K562 (cell line): ENCODE data around the gene ORAI2. TPM values are rescaled to one million over a fixed set of nuclear protein-coding genes. Genes with fewer than 3 reads are reported as not detected.

Source experiments
- ATAC-seq: fragments of 200-7000 bp; cut with Tn5 transposase; 3 replicates; pipeline ENCODE4 v1.9.1; 2020; ENCODE audit warnings: moderate library complexity
- BruUV-seq: library from RNA; stranded (reverse); fragments of 400-500 nt; replicated peaks from 2 replicates; lab custom pipeline; 2021; lab: Mats Ljungman, UMichigan
- CTCF ChIA-PET: fragments of 300-600 bp; formaldehyde crosslinking; extraction: SDS; loops from one replicate; lab custom pipeline; 2021; ENCODE audit warnings: low intra/inter-chr PET ratio; lab: Yijun Ruan, JAX
- POLR2A ChIA-PET: fragments of 300-600, 350-650 bp; sonication (Branson Sonifier 250); formaldehyde crosslinking; extraction: SDS; loops from one replicate; lab custom pipeline; 2021; ENCODE audit warnings: antibody characterized with exemption, inconsistent platforms; lab: Yijun Ruan, JAX
- DNase-seq, 4 experiments: peaks; one replicate each; pipeline versions ENCODE4 v3.0.0 to v3.0.0-alpha.2; 2011 to 2018; ENCODE audit warnings: low spot score in 3 of 4, mixed read lengths in 3 of 4; ENCODE audit errors: extremely low read depth in 1 of 4
- FAIRE-seq: peaks from 2 replicates; lab custom pipeline; 2011; peaks lifted over from hg19 to GRCh38; lab: Jason Lieb, UNC
- H2AFZ ChIP-seq: 2 replicates; pipeline ENCODE4 v1.6.0; 2011; ENCODE audit warnings: low read depth, low read length, control low read depth, inconsistent platforms
- H3K27ac ChIP-seq: fragments of 200-600 bp; 3 replicates; pipeline ENCODE4 v1.8.0; 2011; ENCODE audit warnings: low read depth, mild to moderate bottlenecking, control low read depth, inconsistent platforms, low read length, moderate library complexity, mixed read lengths; ENCODE audit errors: extremely low read depth
- H3K27me3 ChIP-seq, 2 experiments: fragments of 300-600 bp in 1 of 2; 2 replicates in 1 of 2; 3 replicates in 1 of 2; pipeline versions ENCODE4 v1.6.0 to v1.8.0; 2011; ENCODE audit warnings: inconsistent platforms in 2 of 2, low read length in 2 of 2, mild to moderate bottlenecking in 1 of 2, mixed read lengths in 1 of 2, moderate library complexity in 1 of 2; ENCODE audit not compliant: control insufficient read depth in 2 of 2, insufficient read depth in 2 of 2
- H3K36me3 ChIP-seq: fragments of 300-600 bp; 3 replicates; pipeline ENCODE4 v1.8.0; 2011; ENCODE audit warnings: mild to moderate bottlenecking, low read length, inconsistent platforms; ENCODE audit not compliant: control insufficient read depth, insufficient read depth
- H3K4me1 ChIP-seq, 2 experiments: fragments of 200-600 bp in 1 of 2; replicated peaks in 1 of 2; 2 replicates in 1 of 2; 3 replicates in 1 of 2; pipeline versions ENCODE4 v1.5.1 to v1.8.0; 2011; ENCODE audit warnings: inconsistent platforms in 2 of 2, low read length in 2 of 2, mild to moderate bottlenecking in 1 of 2, mixed read lengths in 1 of 2, moderate library complexity in 1 of 2; ENCODE audit not compliant: control insufficient read depth in 2 of 2, insufficient read depth in 2 of 2
- H3K4me2 ChIP-seq: 2 replicates; pipeline ENCODE4 v1.6.1; 2011; ENCODE audit warnings: low read length, control low read depth, inconsistent platforms, mixed read lengths; ENCODE audit not compliant: insufficient read depth
- H3K4me3 ChIP-seq: fragments of 200-600 bp; sonication (generic), shearing (Covaris generic); 2 replicates; pipeline ENCODE4 v1.5.1; 2016; ENCODE audit warnings: control low read depth, inconsistent platforms
- H3K79me2 ChIP-seq: fragments of 200-600 bp; 3 replicates; pipeline ENCODE4 v1.8.0; 2011; ENCODE audit warnings: low read length, inconsistent platforms; ENCODE audit not compliant: control insufficient read depth, insufficient read depth
- H3K9ac ChIP-seq, 2 experiments: 2 replicates each; pipeline versions ENCODE4 v1.6.0 to v1.6.1; 2011; ENCODE audit warnings: low read depth in 2 of 2, low read length in 2 of 2, control low read depth in 1 of 2, inconsistent platforms in 1 of 2, mild to moderate bottlenecking in 1 of 2, mixed read lengths in 1 of 2; ENCODE audit not compliant: insufficient read depth in 1 of 2
- H3K9me1 ChIP-seq: one replicate; pipeline ENCODE4 v1.6.0; 2011; ENCODE audit warnings: inconsistent platforms, mild to moderate bottlenecking, low read length, moderate library complexity; ENCODE audit not compliant: control insufficient read depth, insufficient read depth
- H3K9me3 ChIP-seq: replicated peaks from 2 replicates; pipeline ENCODE4 v1.5.1; 2011; ENCODE audit warnings: low read depth, low read length, inconsistent platforms; ENCODE audit not compliant: control insufficient read depth, insufficient read depth
- H4K20me1 ChIP-seq: replicated peaks from 2 replicates; pipeline ENCODE4 v1.6.1; 2011; ENCODE audit warnings: low read length, inconsistent platforms, mixed read lengths; ENCODE audit not compliant: control insufficient read depth, insufficient read depth
- HMGN3 ChIP-seq: IDR thresholded peaks from 2 replicates; pipeline ENCODE4 v1.6.1; 2011; ENCODE audit warnings: borderline replicate concordance, low read depth, mild to moderate bottlenecking, mixed read lengths, low read length; ENCODE audit not compliant: insufficient read length; ENCODE audit errors: extremely low read depth
- NR4A1 ChIP-seq, 2 experiments: fragments of 250-450 bp in 1 of 2; fragments of 450-650 bp in 1 of 2; sonication (Bioruptor Pico) in 1 of 2; IDR thresholded peaks; 2 replicates each; pipeline versions ENCODE4 v1.4.0 to v1.6.1; 2016 to 2020; ENCODE audit warnings: mild to moderate bottlenecking in 2 of 2, missing compliant biosample characterization in 1 of 2, missing genetic modification characterization in 1 of 2, moderate library complexity in 1 of 2
- RBFOX2 ChIP-seq: fragments of 200-400 bp; formaldehyde crosslinking; IDR thresholded peaks from 2 replicates; pipeline ENCODE4 v1.6.1; 2017; ENCODE audit warnings: low read depth, mild to moderate bottlenecking, low read length, moderate library complexity
- ZNF239 ChIP-seq: fragments of 250-450 bp; sonication (Bioruptor Pico); IDR thresholded peaks from 2 replicates; pipeline ENCODE4 v1.4.0; 2020; ENCODE audit warnings: mild to moderate bottlenecking
- WGBS: fragments of 100-300 bp; shearing (Covaris generic); methylation state at CpG from one replicate; pipeline ENCODE4 v1.1.6; 2016; ENCODE audit warnings: low coverage, mixed read lengths; ENCODE audit not compliant: insufficient coverage; ENCODE audit errors: missing lambda C conversion rate; 5-methylcytosine and 5-hydroxymethylcytosine counted together
- in situ Hi-C: fragments of 300-500 bp; cut with MboI; formaldehyde crosslinking; loops from 4 replicates; pipeline ENCODE4 v1.15.0; 2018; ENCODE audit warnings: inconsistent platforms, mixed read lengths
- intact Hi-C: fragments of 100-400 bp; cut with micrococcal nuclease; formaldehyde crosslinking; loops from 2 replicates; pipeline ENCODE4 v1.14.2; 2022
- polyA plus RNA-seq, 8 experiments: library from polyadenylated mRNA; depleted of rRNA in 4 of 8; stranded (reverse) in 5 of 8; unstranded in 3 of 8; fragments of >200 nt; fragmentation: Nextera tagmentation in 2 of 8; fragmentation: Illumina TruSeq in 1 of 8; extraction: Ambion mirVana in 2 of 8; extraction: Trizol in 1 of 8; gene quantifications; 2 replicates each; pipeline versions ENCODE4 v1.2.1 to v1.2.3, GENCODE V29; 2011 to 2014; ENCODE audit warnings: inconsistent platforms in 1 of 8, missing spikeins in 1 of 8
- total RNA-seq, 7 experiments: library from RNA; depleted of rRNA in 6 of 7; stranded (reverse); fragments of >200 nt in 6 of 7; fragmentation: Illumina TruSeq in 2 of 7; extraction: Trizol in 2 of 7; gene quantifications; 2 replicates each; pipeline versions ENCODE4 v1.2.1 to v1.2.3, GENCODE V29; 2011 to 2021; ENCODE audit warnings: low replicate concordance in 1 of 7
- TF ChIP-seq, protein P1 (sequence below): sonication (generic); formaldehyde crosslinking; IDR thresholded peaks from 2 replicates; pipeline ENCODE4 v1.8.1; 2023; ENCODE audit warnings: mild to moderate bottlenecking, missing genetic modification reagents

Gene ORAI2
- total and polyA plus RNA-seq, 9 of the 15 experiments (the other 6 are each of a cell fraction or from before 2014, with no cell fraction given), result 1.1 to 27.7 (median 9.2) TPM

GRCh38 chr7:102446387-102447156, 13.2 kb downstream of the ORAI2 start:
- H3K9ac ChIP-seq, result no peak overlapping the region; a peak in 1 of 4 replicates
- no peak overlapping the region for H3K27ac ChIP-seq
- DNase-seq, result no peak
- H3K9me3 ChIP-seq, result no peaks in the 10 kb centered on the region
- peaks cover 24% of the 10 kb centered on the region; the same call in 2 of the 3 replicates for H3K36me3 ChIP-seq
- FAIRE-seq, result no peak
- peaks cover 25 to 64% of the 10 kb centered on the region in 2 experiments for H3K4me1 ChIP-seq
- no peak overlapping the region for H3K4me2 ChIP-seq
- ATAC-seq, result no peak
- CTCF ChIA-PET, result no interaction called here
- no peak overlapping the region for H3K4me3 ChIP-seq
- intact Hi-C loops, result no loop called here
- no TSS peak for BruUV-seq
- H3K27me3 ChIP-seq, result no peaks in the 10 kb centered on the region
- no peaks in the 10 kb centered on the region; the same call in 1 of the 2 replicates for H4K20me1 ChIP-seq
- in situ Hi-C loops, result no loop called here
- 92% methylated on average over 40 of the region's 41 CpGs for WGBS
- H3K79me2 ChIP-seq, result no peaks in the 10 kb centered on the region
- POLR2A ChIA-PET, result interaction anchor here (1.5 kb wide), 1 partner anchor 10 kb away, joined by 3 read pairs; no protein-coding TSS in a partner anchor
- no peak overlapping the region for H2AFZ ChIP-seq
- H3K9me1 ChIP-seq, result peaks cover 3% of the 10 kb centered on the region
- TF ChIP-seq RBFOX2 (peak; percentile 21; the same call in 1 of the 2 replicates), HMGN3 (peak; percentile 22), NR4A1 (CRISPR knock-in tag; IDR thresholded peaks at IDR 0.05) (no peak), NR4A1 (tag; IDR thresholded peaks at IDR 0.05) (no peak), ZNF239 (CRISPR knock-in tag) (no peak)
- TF ChIP-seq, protein P1, sequence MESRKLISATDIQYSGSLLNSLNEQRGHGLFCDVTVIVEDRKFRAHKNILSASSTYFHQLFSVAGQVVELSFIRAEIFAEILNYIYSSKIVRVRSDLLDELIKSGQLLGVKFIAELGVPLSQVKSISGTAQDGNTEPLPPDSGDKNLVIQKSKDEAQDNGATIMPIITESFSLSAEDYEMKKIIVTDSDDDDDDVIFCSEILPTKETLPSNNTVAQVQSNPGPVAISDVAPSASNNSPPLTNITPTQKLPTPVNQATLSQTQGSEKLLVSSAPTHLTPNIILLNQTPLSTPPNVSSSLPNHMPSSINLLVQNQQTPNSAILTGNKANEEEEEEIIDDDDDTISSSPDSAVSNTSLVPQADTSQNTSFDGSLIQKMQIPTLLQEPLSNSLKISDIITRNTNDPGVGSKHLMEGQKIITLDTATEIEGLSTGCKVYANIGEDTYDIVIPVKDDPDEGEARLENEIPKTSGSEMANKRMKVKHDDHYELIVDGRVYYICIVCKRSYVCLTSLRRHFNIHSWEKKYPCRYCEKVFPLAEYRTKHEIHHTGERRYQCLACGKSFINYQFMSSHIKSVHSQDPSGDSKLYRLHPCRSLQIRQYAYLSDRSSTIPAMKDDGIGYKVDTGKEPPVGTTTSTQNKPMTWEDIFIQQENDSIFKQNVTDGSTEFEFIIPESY (CRISPR knock-in tag), result peak; percentile 83
